Dermis blood vessel endothelial cell (primary cell): ENCODE results near the gene NELFA. TPM values are rescaled to one million over a fixed set of nuclear protein-coding genes. Genes with fewer than 3 reads are reported as not detected.

ENCODE experiments used
- DNase-seq: peaks from one replicate; pipeline ENCODE4 v3.0.0; 2010
- total RNA-seq: library from RNA; depleted of rRNA; stranded (reverse); fragments of >200 nt; gene quantifications from 2 replicates; pipeline ENCODE4 v1.2.3, GENCODE V29; 2014

Gene NELFA
- total RNA-seq, 1 donor from 2014 or later = 13.8 TPM

- DNase-seq = peak; percentile 33
These were observed 27.3 kb downstream of the NELFA start for GRCh38 chr4:1981251-1982058.

- DNase-seq = no peak
These were observed 28.2 kb downstream of the NELFA start for GRCh38 chr4:1980561-1981041.

DNA sequence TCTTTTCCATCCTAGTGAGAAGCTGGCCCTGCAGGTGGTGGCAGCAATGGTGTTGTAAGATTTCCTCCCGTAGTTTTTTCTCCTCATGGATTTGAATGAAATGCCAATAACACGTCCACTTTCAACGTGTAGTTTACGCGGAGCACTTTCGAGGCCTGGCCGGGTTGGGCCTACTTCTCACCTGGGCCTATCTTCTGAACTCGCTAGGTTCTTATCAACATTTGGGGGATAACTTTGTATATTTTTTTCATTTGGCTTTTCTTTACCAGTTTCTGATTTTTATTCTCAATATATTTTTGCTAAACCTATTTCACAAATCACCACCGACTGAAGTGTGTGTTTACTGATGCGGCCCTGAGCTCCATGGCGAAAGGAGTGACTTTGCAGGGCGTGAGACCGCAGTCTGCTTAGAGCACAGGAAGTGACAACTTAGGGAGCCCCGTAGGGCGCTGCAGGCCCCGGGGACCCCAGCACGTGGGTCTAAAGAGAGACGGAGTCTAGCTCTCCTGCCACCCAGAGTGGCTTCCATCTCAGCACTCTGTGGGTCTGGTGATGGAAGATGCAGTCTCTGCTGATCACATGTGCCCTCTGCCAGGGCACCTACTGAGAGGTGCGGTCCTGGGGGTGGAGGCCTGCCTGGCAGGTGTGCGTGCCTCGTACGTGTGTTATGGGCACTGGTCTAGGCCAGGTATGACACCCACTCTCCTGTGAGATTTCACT, 29.1 kb downstream of the NELFA start:
- DNase-seq = no peak

DNA sequence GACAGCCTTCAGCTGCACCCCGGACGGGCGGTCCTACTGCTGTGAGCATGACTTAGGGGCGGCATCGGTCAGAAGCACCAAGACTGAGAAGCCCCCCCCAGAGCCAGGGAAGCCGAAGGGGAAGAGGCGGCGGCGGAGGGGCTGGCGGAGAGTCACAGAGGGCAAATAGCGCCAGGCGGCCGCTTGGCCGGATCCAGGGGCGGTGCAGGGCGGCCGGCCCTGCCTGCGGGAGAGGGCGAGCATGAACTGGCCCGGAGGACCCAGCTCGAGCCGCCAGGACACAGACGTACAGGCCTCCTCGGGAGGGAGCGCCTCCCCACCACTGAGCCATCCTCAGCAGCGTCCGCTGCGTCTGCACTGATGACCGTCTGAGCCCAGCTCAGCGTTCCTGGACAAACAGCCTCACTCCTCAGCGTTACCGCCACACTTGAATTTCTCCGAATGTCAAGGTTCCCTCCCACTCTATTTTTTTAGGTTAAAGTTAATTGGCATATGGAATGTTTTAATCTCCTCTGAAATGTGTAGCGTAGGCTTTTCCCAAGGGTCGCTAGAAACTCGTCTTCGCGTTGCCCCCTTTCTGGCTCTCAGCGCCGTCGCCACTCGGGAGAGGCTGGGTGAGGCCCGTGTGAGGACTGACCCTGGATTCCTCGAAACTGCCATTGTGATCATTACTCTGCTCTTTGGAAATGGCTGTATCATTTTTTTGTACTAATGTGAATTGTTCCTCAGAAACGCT, 29.9 kb downstream of the NELFA start:
- no peak for DNase-seq

GRCh38 chr4:1978226-1978625, 30.5 kb downstream of the NELFA start:
- no peak for DNase-seq

- DNase-seq = no peak
These were observed 32.1 kb downstream of the NELFA start for GRCh38 chr4:1976416-1977352.

- DNase-seq = no peak
These were observed 32.9 kb downstream of the NELFA start for GRCh38 chr4:1975880-1976279.

DNA sequence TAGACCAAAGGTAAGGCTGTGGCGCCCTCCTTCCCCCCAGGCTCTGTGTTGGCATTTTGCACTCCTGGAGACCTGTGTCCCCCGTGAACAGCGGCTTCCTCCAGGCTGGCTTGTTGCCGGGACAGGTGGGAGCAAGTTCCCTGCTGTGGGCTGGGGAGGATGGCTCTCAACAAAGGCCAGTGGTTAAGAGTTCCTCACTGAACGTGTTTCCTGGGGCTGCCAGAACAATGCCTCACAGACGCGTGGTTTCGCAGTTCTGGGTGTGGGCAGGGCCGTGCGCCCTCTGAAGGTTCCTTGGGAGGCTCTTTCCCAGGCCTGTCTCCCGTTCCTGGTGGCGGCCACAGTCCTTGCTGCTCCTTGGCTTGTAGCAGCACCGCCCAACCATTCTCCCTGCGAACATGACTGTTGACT, 33.4 kb downstream of the NELFA start:
- no peak for DNase-seq

- no peak for DNase-seq
These were observed 33.9 kb downstream of the NELFA start for GRCh38 chr4:1974840-1975239.

DNA sequence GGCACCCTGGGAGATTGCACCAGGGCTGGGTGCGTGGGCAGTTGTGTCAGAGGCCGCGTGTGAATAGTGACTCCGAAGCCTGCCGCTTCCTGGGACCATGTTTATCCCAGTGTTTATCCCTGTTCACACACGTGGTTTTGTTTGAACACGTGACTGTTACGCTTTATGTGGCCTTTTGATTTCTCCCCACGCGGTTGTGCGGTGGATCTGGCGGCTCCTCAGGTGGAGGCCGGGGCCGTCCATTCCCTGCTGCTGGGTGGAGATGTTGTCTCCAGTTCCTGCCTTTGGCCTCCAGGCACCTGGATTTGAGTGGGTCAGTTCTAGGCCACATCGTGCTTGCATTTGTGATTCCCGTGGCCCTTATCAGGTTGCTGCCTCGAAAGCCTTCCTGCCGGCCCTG, 35.1 kb downstream of the NELFA start:
- no peak for DNase-seq

DNA sequence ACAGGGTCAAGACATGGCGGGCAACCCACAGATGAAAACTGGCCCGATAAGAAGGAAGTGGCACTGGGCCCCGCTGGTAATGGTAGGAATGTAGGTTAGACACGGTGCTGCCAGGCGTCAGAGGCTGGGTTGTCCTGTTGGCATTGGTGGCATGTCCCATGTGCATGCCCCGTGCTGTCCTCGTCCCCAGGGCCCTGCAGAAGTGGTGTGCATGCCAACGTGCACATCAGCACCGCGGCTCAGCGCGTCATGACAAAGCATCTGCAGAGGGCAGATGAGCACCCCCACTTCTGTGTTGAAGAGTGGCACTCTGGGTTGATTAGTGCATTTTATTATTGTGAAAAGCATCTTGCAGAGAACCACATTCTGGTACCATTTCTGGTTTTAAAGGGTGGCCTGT, 35.6 kb downstream of the NELFA start:
- no peak for DNase-seq

- DNase-seq = no peak
These were observed 36.4 kb downstream of the NELFA start for GRCh38 chr4:1972414-1972813.

DNA sequence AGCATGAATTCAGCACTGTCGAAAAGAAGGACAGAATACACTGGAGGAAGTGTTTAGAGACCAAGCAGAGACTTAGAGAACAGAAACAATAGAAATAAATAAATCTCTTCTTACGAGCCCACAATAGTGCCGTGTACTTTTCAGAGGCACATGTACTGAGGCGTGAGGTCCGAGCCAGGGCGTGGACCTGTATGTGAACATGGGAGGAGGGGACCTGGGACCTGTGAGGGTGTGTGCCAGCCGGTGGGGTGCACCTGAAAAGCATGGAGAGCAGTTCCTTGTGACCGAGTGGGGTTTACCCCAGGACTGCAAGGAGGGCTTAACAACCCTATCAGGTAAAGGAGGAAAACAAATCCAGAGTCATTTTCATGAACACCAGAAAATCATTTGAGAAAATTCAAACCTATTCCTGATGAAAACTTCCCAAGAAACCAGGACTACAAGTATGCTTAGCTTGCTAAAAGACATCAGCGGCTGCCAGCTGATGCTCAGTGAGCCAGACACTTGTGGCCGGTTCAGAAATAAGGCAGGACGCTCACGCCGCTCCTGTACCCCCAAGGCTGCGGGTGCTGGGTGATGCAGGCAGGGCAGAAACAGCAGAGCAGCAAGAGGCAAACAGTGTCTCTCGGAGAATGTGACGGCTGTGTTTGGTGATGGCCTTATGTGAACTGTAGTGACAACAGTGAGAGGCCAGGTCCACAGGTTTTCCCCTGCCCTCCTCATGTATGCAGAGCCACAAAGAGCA, 37.1 kb downstream of the NELFA start:
- no peak for DNase-seq

DNA sequence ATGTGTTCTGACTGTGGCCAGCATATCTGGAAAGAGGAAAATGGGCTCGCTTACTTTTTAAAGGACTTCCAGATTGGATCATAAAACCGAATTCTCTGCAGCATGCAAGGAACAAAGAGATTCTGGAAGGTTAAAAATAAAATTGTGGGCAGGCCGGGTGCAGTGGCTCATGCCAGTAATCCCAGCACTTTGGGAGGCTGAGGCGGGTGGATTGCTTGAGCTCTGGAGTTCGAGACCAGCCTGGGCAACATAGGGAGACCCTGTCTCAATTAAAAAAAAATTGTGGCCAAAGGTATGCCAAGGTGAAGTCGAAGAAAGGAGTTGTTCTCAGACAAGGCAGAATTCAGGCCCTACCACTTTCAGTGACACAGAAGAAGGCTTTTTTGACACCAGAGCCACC, 37.8 kb downstream of the NELFA start:
- DNase-seq = no peak

DNA sequence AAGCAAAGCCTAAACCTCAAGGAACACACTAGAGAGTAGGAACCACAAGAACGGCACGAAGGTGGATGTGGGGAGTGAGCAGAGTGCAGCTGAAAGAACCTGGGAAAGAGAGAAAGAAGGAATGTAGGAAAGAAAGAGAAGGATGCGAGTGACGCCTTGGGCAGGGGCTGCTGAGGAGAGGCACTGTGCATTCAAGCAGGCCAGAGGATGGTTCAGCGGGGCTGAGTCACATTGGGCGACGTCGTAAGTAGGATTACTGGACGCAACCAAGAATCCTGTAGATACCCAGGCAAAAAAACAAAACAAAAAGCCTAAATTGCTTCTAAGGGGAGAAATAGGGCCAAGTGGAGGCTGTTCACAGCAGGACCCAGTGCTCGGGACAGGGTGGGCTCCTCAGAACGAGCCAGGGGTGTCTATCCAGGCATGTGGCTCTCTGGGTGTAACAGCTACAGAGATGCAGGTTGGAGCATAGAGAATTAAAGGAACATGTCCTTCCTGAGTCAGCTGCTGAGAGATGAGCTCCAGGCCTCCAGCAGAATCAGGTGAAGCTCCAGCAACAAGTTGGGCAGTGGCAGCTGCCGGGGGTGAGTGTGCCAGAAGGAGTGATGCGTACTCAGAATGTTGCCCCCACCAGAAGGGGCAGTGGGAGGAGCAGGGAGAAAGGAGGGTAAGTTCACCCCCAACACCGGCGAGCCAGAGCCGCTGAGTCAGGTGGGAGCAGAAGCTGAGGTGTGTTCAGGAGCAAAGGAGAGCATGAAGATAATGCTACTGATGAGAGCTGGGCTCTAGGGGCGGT, 38.6 kb downstream of the NELFA start:
- DNase-seq = no peak

DNA sequence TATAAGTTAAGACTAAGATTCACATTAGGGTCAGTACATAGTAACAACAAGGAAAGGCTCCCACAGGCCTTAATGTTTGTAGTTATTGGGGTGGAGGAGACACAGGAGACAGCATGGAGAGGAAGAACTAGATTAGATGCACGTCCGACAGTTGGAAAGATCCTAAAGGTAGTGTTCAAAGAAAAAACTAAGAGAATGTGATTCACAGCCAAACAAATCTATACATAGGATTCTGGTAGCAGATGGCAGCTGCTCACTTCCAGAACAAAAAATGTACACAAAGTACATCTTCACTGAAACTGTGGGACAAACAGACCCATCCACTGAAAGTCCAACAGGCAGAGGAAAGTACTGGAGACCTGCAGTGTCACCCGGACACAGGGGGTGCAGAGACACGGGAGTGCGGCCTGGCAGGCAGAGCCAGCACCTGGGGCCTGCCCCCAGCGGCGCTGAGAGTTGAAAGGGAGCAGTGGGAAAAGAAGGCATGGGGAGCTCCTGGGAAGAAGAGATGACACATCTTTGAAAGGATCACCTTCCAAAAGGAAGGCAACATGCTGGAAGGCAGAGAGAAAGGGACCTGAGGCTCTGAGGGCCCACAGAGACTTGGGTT, 40.0 kb downstream of the NELFA start:
- no peak for DNase-seq

GRCh38 chr4:1967512-1968149, 41.1 kb downstream of the NELFA start:
- DNase-seq = peak; percentile 5

DNA sequence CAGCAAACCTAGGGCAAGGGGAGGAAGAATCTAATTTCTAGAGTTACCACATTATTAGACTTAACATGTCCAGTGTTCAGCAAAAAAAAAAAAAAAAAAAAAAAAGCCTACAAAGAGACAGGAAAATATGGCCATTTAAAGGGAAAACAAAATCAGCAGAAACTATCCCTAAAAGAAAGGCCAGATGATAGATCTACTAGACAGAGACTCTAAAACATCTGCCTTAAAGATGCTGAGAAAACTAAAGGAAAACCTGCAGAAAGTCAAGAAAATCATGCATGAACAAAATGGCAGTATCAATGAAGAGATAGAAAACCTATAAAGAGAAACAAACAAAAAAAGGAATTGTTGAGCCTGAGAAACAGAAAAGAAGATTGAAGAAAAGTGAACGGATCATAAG, 43.8 kb downstream of the NELFA start:
- no peak for DNase-seq

DNA sequence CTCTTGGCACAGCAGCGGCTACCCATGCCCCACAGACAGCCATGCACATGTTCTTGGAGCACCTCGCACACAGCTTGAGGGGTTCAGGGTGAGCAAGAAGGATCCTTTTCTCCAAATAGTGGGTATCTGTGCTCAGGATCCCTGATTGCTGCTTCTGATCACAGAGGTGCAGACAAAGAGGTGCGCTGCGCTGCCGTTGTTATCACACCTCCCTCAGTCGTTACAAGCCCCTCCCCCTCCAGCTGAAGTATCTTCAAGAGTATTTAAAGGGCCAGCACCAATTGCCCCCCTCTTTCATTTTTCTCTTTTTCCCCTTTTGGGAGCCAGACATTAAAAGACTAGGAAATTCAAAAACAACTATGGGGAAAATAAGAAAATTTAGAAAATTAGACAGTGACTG, 44.3 kb downstream of the NELFA start:
- DNase-seq = no peak

- no peak for DNase-seq
These were observed 45.8 kb downstream of the NELFA start for GRCh38 chr4:1962980-1963379.
